IMR-90 (cell line): ENCODE measurements around the gene RASSF6. TPM values are rescaled to one million over a fixed set of nuclear protein-coding genes. Genes with fewer than 3 reads are reported as not detected.

Source experiments
- ATAC-seq: fragments of 200-7000 bp; cut with Tn5 transposase; 2 replicates; pipeline ENCODE4 v1.9.1; 2020; ENCODE audit warnings: low read depth, mild to moderate bottlenecking, moderate library complexity
- BruUV-seq: library from RNA; stranded (reverse); fragments of 400-500 nt; replicated peaks from 2 replicates; lab custom pipeline; 2021; lab: Mats Ljungman, UMichigan
- CTCF ChIA-PET: fragments of 300-600 bp; formaldehyde crosslinking; extraction: SDS; loops from one replicate; lab custom pipeline; 2021; ENCODE audit warnings: antibody characterized with exemption; lab: Yijun Ruan, JAX
- POLR2A ChIA-PET: fragments of 300-600 bp; sonication (Branson Sonifier 250); formaldehyde crosslinking; loops from one replicate; lab custom pipeline; 2022; ENCODE audit warnings: antibody characterized with exemption; ENCODE audit not compliant: unreplicated experiment; lab: Charles Lee
- DNase-seq: peaks from one replicate; pipeline ENCODE4 v3.0.0; 2013
- H2AFZ ChIP-seq: replicated peaks from 2 replicates; pipeline ENCODE3; 2013; ENCODE audit warnings: low read length, mild to moderate bottlenecking; ENCODE audit not compliant: poor library complexity
- H2AK5ac ChIP-seq: 2 replicates; pipeline ENCODE4 v1.6.1; 2013; ENCODE audit warnings: low read depth, low read length, inconsistent platforms
- H2AK9ac ChIP-seq: replicated peaks from 2 replicates; pipeline ENCODE3; 2013; ENCODE audit warnings: mild to moderate bottlenecking, low read depth, low read length, moderate library complexity; ENCODE audit not compliant: poor library complexity
- H2BK120ac ChIP-seq: 2 replicates; pipeline ENCODE4 v1.6.1; 2013; ENCODE audit warnings: low read depth, low read length, inconsistent platforms
- H2BK15ac ChIP-seq: 3 replicates; pipeline ENCODE4 v1.6.1; 2013; ENCODE audit warnings: low read depth, low read length, inconsistent platforms
- H2BK20ac ChIP-seq: 2 replicates; pipeline ENCODE4 v1.6.1; 2013; ENCODE audit warnings: low read depth, mild to moderate bottlenecking, inconsistent platforms, low read length, moderate library complexity
- H2BK5ac ChIP-seq: 2 replicates; pipeline ENCODE4 v1.6.1; 2013; ENCODE audit warnings: mild to moderate bottlenecking, low read depth, low read length, inconsistent platforms; ENCODE audit not compliant: poor library complexity, severe bottlenecking
- H3K14ac ChIP-seq: replicated peaks from 2 replicates; pipeline ENCODE4 v1.6.1; 2013; ENCODE audit warnings: low read depth, low read length, inconsistent platforms
- H3K18ac ChIP-seq: 2 replicates; pipeline ENCODE4 v1.6.1; 2013; ENCODE audit warnings: low read depth, low read length, control low read depth
- H3K23ac ChIP-seq: 2 replicates; pipeline ENCODE4 v1.6.1; 2013; ENCODE audit warnings: low read depth, low read length, inconsistent platforms
- H3K27ac ChIP-seq: 2 replicates; pipeline ENCODE4 v1.5.1; 2013; ENCODE audit warnings: mild to moderate bottlenecking, control low read depth, low read length; ENCODE audit not compliant: insufficient read depth
- H3K27me3 ChIP-seq: 2 replicates; pipeline ENCODE4 v1.6.1; 2013; ENCODE audit warnings: low read length; ENCODE audit not compliant: control insufficient read depth, insufficient read depth
- H3K36me3 ChIP-seq: 2 replicates; pipeline ENCODE4 v1.6.1; 2013; ENCODE audit warnings: low read length, mixed read lengths; ENCODE audit not compliant: control insufficient read depth, insufficient read depth
- H3K4ac ChIP-seq: 2 replicates; pipeline ENCODE4 v1.6.1; 2013; ENCODE audit warnings: low read depth, low read length, inconsistent platforms
- H3K4me1 ChIP-seq: 2 replicates; pipeline ENCODE4 v1.6.1; 2013; ENCODE audit warnings: low read length, mixed read lengths; ENCODE audit not compliant: control insufficient read depth, insufficient read depth
- H3K4me2 ChIP-seq: 2 replicates; pipeline ENCODE4 v1.6.1; 2013; ENCODE audit warnings: low read depth, mild to moderate bottlenecking, control low read depth, low read length, moderate library complexity
- H3K4me3 ChIP-seq: 2 replicates; pipeline ENCODE4 v1.5.1; 2013; ENCODE audit warnings: low read depth, mild to moderate bottlenecking, control low read depth, low read length, moderate library complexity; ENCODE audit not compliant: insufficient read depth
- H3K56ac ChIP-seq: 2 replicates; pipeline ENCODE4 v1.6.1; 2013; ENCODE audit warnings: low read length, inconsistent platforms; ENCODE audit not compliant: insufficient read depth; ENCODE audit errors: extremely low read depth
- H3K79me1 ChIP-seq, 2 experiments: 2 replicates each; pipeline ENCODE4 v1.6.1; 2013; ENCODE audit warnings: low read length in 2 of 2, inconsistent platforms in 1 of 2, low read depth in 1 of 2
- H3K9ac ChIP-seq: 2 replicates; pipeline ENCODE4 v1.6.1; 2013; ENCODE audit warnings: low read depth, low read length, control low read depth
- H3K9me1 ChIP-seq: 2 replicates; pipeline ENCODE4 v1.6.1; 2013; ENCODE audit warnings: low read length, inconsistent platforms; ENCODE audit not compliant: insufficient read depth
- H3K9me3 ChIP-seq: 2 replicates; pipeline ENCODE4 v1.6.1; 2013; ENCODE audit warnings: low read length; ENCODE audit not compliant: control insufficient read depth, insufficient read depth
- H4K20me1 ChIP-seq: 2 replicates; pipeline ENCODE4 v1.6.1; 2013; ENCODE audit warnings: low read length, inconsistent platforms; ENCODE audit not compliant: insufficient read depth
- H4K5ac ChIP-seq: 2 replicates; pipeline ENCODE4 v1.6.1; 2013; ENCODE audit warnings: mild to moderate bottlenecking, low read depth, low read length, control low read depth
- H4K8ac ChIP-seq, 2 experiments: 2 replicates each; pipeline ENCODE4 v1.6.1; 2013; ENCODE audit warnings: low read depth in 2 of 2, low read length in 2 of 2, control low read depth in 1 of 2, inconsistent platforms in 1 of 2
- H4K91ac ChIP-seq: 2 replicates; pipeline ENCODE4 v1.6.1; 2013; ENCODE audit warnings: low read depth, low read length, inconsistent platforms; ENCODE audit not compliant: insufficient read depth
- BHLHE40 ChIP-seq: fragments of 150-350 bp; IDR thresholded peaks from 2 replicates; pipeline ENCODE4 v1.6.1; 2016; ENCODE audit warnings: mild to moderate bottlenecking, low read depth, low read length
- CEBPB ChIP-seq: IDR thresholded peaks from 2 replicates; pipeline ENCODE4 v1.6.1; 2012; ENCODE audit warnings: low read depth, low read length, improper control_type of control experiment
- CHD1 ChIP-seq: IDR thresholded peaks from 2 replicates; pipeline ENCODE4 v1.6.1; 2012; ENCODE audit warnings: low read depth, low read length, improper control_type of control experiment
- MAFK ChIP-seq: IDR thresholded peaks from 2 replicates; pipeline ENCODE4 v1.6.1; 2012; ENCODE audit warnings: low read depth, low read length, improper control_type of control experiment
- MAZ ChIP-seq: IDR thresholded peaks from 2 replicates; pipeline ENCODE4 v1.6.1; 2012; ENCODE audit warnings: low read depth, mild to moderate bottlenecking, low read length, improper control_type of control experiment, moderate library complexity, borderline replicate concordance
- MXI1 ChIP-seq: IDR thresholded peaks from 2 replicates; pipeline ENCODE4 v1.6.1; 2012; ENCODE audit warnings: low read depth, mild to moderate bottlenecking, low read length, moderate library complexity, borderline replicate concordance
- NFE2L2 ChIP-seq: fragments of 150-350 bp; IDR thresholded peaks from 2 replicates; pipeline ENCODE4 v1.6.1; 2016; ENCODE audit warnings: low read depth, mild to moderate bottlenecking, low read length
- POLR2A ChIP-seq: IDR thresholded peaks from 2 replicates; pipeline ENCODE4 v1.6.1; 2012; ENCODE audit warnings: mild to moderate bottlenecking, low read depth, low read length
- RAD21 ChIP-seq: IDR thresholded peaks from 2 replicates; pipeline ENCODE4 v1.6.1; 2012; ENCODE audit warnings: low read length, improper control_type of control experiment
- RCOR1 ChIP-seq: IDR thresholded peaks from 2 replicates; pipeline ENCODE4 v1.6.1; 2012; ENCODE audit warnings: mild to moderate bottlenecking, low read length, improper control_type of control experiment; ENCODE audit not compliant: insufficient replicate concordance
- RFX5 ChIP-seq: IDR thresholded peaks from 2 replicates; pipeline ENCODE4 v1.8.0; 2012; ENCODE audit warnings: low read depth, mild to moderate bottlenecking, low read length, moderate library complexity
- SMC3 ChIP-seq: fragments of 150-350 bp; IDR thresholded peaks from 2 replicates; pipeline ENCODE4 v1.6.1; 2016; ENCODE audit warnings: low read depth, mild to moderate bottlenecking, antibody characterized with exemption, low read length, moderate library complexity
- dilution Hi-C: fragments of 300-500 bp; cut with HindIII; formaldehyde crosslinking; loops from one replicate; pipeline ENCODE4 v1.14.3; 2018; ENCODE audit warnings: low sequenced_read_pairs; ENCODE audit not compliant: unreplicated experiment
- in situ Hi-C: fragments of 300-500 bp; cut with MboI; formaldehyde crosslinking; loops from 3 replicates; pipeline ENCODE4 v1.14.3; 2019; ENCODE audit warnings: low sequenced_read_pairs, inconsistent platforms, mixed read lengths
- intact Hi-C: fragments of 100-400 bp; cut with micrococcal nuclease; formaldehyde crosslinking; loops from 2 replicates; pipeline ENCODE4 v1.10.0; 2022
- polyA plus RNA-seq, 3 experiments: library from polyadenylated mRNA; depleted of rRNA; stranded (reverse); fragments of >200 nt; gene quantifications; 2 replicates each; pipeline ENCODE4 v1.2.3, GENCODE V29; 2012; ENCODE audit warnings: low replicate concordance in 1 of 3
- total RNA-seq: library from RNA; depleted of rRNA; stranded (reverse); fragments of >200 nt; gene quantifications from 2 replicates; pipeline ENCODE4 v1.2.3, GENCODE V29; 2012
- TF ChIP-seq, protein P1 (sequence below): fragments of 150-350 bp; IDR thresholded peaks from 2 replicates; pipeline ENCODE4 v1.6.1; 2017; ENCODE audit warnings: mild to moderate bottlenecking, antibody characterized with exemption, low read length, low read depth
- TF ChIP-seq, protein P2 (sequence below): conservative IDR thresholded peaks from 2 replicates; pipeline ENCODE4 v1.5.1; 2012; ENCODE audit warnings: mild to moderate bottlenecking, low read depth, low read length, improper control_type of control experiment

The RASSF6 gene
- total and polyA plus RNA-seq, 2 of the 4 experiments (the other 2 are of a cell fraction), result not detected

DNA sequence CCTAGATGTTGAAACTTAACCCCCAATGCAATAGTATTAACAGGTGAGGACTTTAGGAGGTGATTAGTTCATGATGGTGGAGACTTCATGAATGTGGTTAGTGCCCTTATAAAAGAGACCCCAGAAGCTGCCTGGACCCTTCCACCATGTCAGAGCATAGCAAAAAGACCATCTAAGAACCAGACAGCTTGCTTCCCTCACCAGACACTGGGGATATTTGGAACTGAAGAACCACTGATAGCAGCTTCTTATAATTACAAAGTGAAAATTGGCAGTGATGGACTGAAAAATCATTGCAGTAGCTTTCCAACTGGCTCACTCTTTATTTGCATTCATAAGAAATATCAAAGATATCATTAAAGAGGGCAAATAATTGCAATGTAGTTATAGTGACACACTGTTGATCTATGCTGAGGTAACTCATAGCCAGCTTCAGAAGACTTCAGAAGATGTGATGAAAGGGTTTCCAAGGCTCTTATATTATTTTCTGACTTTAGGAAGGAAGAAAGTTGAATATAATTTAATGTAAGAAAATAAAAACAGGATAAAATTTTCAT is 5.8 kb downstream of the RASSF6 start:
- dilution Hi-C loops (no loop called here), intact Hi-C loops (no loop called here)
- H3K18ac ChIP-seq, result no peak overlapping the region

More for the DNA sequence above, 5.8 kb downstream of the RASSF6 start:
- no peak overlapping the region for H3K56ac ChIP-seq
- peaks cover 6% of the 10 kb centered on the region; the same call in 1 of the 2 replicates for H3K27me3 ChIP-seq
- H4K91ac ChIP-seq, result no peak overlapping the region
- no peak for ATAC-seq
- H2AK9ac ChIP-seq, result no peak overlapping the region
- in situ Hi-C loops, result no loop called here
- no peak overlapping the region for H3K4ac ChIP-seq
- H3K36me3 ChIP-seq, result no peaks in the 10 kb centered on the region
- no peaks in the 10 kb centered on the region for H4K20me1 ChIP-seq
- no peak overlapping the region for H2AK5ac ChIP-seq
- BruUV-seq, result no TSS peak
- H2BK120ac ChIP-seq, result no peak overlapping the region
- H3K4me3 ChIP-seq, result no peak overlapping the region
- no peak overlapping the region for H2AFZ ChIP-seq
- no peak overlapping the region for H3K23ac ChIP-seq
- no peak overlapping the region for H2BK5ac ChIP-seq
- no peaks in the 10 kb centered on the region for H3K79me1 ChIP-seq
- H3K9ac ChIP-seq, result no peak overlapping the region
- H3K27ac ChIP-seq, result no peak overlapping the region
- TF ChIP-seq SMC3 (no peak), MAZ (no peak), MXI1 (no peak), RFX5 (no peak), RCOR1 (no peak), CEBPB (no peak), NFE2L2 (no peak), RAD21 (no peak), POLR2A (no peak), CHD1 (no peak), MAFK (no peak), BHLHE40 (no peak)
- TF ChIP-seq, protein P1, sequence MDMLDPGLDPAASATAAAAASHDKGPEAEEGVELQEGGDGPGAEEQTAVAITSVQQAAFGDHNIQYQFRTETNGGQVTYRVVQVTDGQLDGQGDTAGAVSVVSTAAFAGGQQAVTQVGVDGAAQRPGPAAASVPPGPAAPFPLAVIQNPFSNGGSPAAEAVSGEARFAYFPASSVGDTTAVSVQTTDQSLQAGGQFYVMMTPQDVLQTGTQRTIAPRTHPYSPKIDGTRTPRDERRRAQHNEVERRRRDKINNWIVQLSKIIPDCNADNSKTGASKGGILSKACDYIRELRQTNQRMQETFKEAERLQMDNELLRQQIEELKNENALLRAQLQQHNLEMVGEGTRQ, result no peak
- TF ChIP-seq, protein P2, sequence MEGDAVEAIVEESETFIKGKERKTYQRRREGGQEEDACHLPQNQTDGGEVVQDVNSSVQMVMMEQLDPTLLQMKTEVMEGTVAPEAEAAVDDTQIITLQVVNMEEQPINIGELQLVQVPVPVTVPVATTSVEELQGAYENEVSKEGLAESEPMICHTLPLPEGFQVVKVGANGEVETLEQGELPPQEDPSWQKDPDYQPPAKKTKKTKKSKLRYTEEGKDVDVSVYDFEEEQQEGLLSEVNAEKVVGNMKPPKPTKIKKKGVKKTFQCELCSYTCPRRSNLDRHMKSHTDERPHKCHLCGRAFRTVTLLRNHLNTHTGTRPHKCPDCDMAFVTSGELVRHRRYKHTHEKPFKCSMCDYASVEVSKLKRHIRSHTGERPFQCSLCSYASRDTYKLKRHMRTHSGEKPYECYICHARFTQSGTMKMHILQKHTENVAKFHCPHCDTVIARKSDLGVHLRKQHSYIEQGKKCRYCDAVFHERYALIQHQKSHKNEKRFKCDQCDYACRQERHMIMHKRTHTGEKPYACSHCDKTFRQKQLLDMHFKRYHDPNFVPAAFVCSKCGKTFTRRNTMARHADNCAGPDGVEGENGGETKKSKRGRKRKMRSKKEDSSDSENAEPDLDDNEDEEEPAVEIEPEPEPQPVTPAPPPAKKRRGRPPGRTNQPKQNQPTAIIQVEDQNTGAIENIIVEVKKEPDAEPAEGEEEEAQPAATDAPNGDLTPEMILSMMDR, result no peak
- H4K5ac ChIP-seq, result no peak overlapping the region
- H3K9me3 ChIP-seq, result no peaks in the 10 kb centered on the region
- H4K8ac ChIP-seq, result no peak overlapping the region
- ChIA-PET POLR2A (interaction anchor here (0.6 kb wide), 1 partner anchor 10 kb away, joined by 3 read pairs; no protein-coding TSS in a partner anchor), CTCF (no interaction called here)
- no peak for DNase-seq
- no peak overlapping the region for H2BK20ac ChIP-seq
- H3K4me2 ChIP-seq, result no peak overlapping the region
- H3K9me1 ChIP-seq, result no peaks in the 10 kb centered on the region
- no peaks in the 10 kb centered on the region for H3K4me1 ChIP-seq
- H2BK15ac ChIP-seq, result no peak overlapping the region
- no peak overlapping the region for H3K14ac ChIP-seq
